Measurements from ENCODE around the gene GTF3C1. TPM values are rescaled to one million over a fixed set of nuclear protein-coding genes. Genes with fewer than 3 reads are reported as not detected.

GTF3C1 gene
- total RNA-seq, 1 donor from 2014 or later, result 106 TPM

DNA sequence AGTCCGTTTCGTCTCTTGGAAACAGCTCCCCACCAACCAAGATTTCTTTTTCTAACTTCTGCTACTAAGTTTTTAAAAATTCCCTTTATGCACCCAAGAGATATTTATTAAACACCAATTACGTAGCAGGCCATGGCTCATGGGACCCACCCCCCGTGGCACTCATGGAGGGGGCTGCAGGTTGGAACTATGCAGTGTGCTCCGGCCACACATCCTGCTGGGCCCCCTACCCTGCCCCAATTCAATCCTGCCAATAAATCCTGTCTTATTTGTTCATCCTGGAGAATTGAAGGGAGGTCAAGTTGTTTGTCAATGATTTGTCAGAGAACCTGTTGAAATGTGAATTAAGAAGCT is 99.5 kb downstream of the GTF3C1 start:
- peaks cover 8% of the 10 kb centered on the region for H3K27me3 Mint-ChIP-seq (ENCODE audit: unreplicated experiment)
- TF ChIP-seq, protein P1, sequence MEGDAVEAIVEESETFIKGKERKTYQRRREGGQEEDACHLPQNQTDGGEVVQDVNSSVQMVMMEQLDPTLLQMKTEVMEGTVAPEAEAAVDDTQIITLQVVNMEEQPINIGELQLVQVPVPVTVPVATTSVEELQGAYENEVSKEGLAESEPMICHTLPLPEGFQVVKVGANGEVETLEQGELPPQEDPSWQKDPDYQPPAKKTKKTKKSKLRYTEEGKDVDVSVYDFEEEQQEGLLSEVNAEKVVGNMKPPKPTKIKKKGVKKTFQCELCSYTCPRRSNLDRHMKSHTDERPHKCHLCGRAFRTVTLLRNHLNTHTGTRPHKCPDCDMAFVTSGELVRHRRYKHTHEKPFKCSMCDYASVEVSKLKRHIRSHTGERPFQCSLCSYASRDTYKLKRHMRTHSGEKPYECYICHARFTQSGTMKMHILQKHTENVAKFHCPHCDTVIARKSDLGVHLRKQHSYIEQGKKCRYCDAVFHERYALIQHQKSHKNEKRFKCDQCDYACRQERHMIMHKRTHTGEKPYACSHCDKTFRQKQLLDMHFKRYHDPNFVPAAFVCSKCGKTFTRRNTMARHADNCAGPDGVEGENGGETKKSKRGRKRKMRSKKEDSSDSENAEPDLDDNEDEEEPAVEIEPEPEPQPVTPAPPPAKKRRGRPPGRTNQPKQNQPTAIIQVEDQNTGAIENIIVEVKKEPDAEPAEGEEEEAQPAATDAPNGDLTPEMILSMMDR (IDR thresholded peaks at IDR 0.05; ENCODE audit: partially characterized antibody, unreplicated experiment), result no peak
- no peak overlapping the region for H3K27ac Mint-ChIP-seq (ENCODE audit: unreplicated experiment)
- peaks cover 10% of the 10 kb centered on the region for H3K9me3 Mint-ChIP-seq (ENCODE audit: unreplicated experiment)
- no peak overlapping the region for H3K4me3 Mint-ChIP-seq (ENCODE audit: unreplicated experiment)
- peaks cover 12% of the 10 kb centered on the region for H3K36me3 Mint-ChIP-seq (ENCODE audit: unreplicated experiment)
- DNase-seq, result no peak
- H3K4me1 Mint-ChIP-seq (ENCODE audit: low read depth, unreplicated experiment), result no peaks in the 10 kb centered on the region

DNA sequence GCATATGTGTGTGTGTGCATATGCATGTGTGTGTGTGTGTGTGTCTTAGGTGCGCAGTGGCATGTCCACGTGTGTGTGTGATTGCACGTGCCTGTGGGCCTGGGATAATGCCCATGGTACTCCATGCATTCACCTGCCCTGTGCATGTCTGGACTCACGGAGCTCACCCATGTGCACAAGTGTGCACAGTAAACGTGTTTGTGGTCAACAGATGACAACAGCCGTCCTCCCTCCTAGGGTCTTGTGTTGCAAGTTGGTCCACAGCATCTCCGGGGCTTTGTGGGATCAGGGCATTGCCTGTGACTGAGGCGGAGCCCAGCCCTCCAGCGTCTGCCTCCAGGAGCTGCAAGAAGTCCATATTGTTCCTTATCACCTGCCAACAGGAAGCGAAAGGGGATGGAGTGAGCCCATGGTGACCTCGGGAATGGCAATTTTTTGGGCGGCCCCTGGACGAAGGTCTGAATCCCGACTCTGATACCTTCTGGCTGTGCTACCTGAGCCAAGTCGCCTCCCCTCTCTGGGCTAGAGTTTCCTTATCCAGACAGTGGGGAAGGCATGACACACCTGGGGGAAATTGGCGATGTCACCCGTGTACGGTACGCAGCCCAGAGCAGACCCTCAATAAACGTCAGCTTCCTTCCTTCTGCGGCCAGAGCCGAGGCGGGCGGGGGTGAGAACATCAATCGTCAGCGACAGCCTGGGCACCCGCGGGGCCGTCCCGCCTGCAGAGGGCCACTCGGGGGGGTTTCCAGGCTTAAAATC is 100.1 kb downstream of the GTF3C1 start:
- Mint-ChIP-seq H3K4me1 (ENCODE audit: low read depth, unreplicated experiment) (no peaks in the 10 kb centered on the region), H3K9me3 (ENCODE audit: unreplicated experiment) (peaks cover 10% of the 10 kb centered on the region), H3K36me3 (ENCODE audit: unreplicated experiment) (peaks cover 12% of the 10 kb centered on the region), H3K4me3 (ENCODE audit: unreplicated experiment) (no peak overlapping the region), H3K27me3 (ENCODE audit: unreplicated experiment) (peaks cover 8% of the 10 kb centered on the region), H3K27ac (ENCODE audit: unreplicated experiment) (peak overlapping the region; percentile 43)
- DNase-seq, result no peak
- TF ChIP-seq, protein P1 (IDR thresholded peaks at IDR 0.05; ENCODE audit: partially characterized antibody, unreplicated experiment), result no peak

DNA sequence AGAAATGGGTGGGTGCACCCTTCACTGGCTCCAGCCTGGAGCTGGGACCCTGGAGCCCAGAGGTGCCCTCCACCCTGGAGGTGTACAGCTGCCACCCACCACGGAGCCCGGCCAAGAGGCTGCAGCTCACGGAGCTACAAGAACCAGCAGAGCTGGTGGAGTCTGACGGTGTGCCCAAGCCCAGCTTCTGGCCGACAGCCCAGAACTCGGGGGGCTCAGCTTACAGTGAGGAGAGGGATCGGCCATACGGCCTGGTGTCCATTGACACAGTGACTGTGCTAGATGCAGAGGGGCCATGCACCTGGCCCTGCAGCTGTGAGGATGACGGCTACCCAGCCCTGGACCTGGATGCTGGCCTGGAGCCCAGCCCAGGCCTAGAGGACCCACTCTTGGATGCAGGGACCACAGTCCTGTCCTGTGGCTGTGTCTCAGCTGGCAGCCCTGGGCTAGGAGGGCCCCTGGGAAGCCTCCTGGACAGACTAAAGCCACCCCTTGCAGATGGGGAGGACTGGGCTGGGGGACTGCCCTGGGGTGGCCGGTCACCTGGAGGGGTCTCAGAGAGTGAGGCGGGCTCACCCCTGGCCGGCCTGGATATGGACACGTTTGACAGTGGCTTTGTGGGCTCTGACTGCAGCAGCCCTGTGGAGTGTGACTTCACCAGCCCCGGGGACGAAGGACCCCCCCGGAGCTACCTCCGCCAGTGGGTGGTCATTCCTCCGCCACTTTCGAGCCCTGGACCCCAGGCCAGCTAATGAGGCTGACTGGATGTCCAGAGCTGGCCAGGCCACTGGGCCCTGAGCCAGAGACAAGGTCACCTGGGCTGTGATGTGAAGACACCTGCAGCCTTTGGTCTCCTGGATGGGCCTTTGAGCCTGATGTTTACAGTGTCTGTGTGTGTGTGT is 100.9 kb downstream of the GTF3C1 start:
- TF ChIP-seq, protein P1 (IDR thresholded peaks at IDR 0.05; ENCODE audit: partially characterized antibody, unreplicated experiment), result no peak
- Mint-ChIP-seq H3K4me1 (ENCODE audit: low read depth, unreplicated experiment) (no peaks in the 10 kb centered on the region), H3K36me3 (ENCODE audit: unreplicated experiment) (peaks cover 16% of the 10 kb centered on the region), H3K9me3 (ENCODE audit: unreplicated experiment) (peaks cover 10% of the 10 kb centered on the region), H3K27me3 (ENCODE audit: unreplicated experiment) (peaks cover 8% of the 10 kb centered on the region), H3K4me3 (ENCODE audit: unreplicated experiment) (no peak overlapping the region), H3K27ac (ENCODE audit: unreplicated experiment) (no peak overlapping the region)
- DNase-seq, result no peak

DNA sequence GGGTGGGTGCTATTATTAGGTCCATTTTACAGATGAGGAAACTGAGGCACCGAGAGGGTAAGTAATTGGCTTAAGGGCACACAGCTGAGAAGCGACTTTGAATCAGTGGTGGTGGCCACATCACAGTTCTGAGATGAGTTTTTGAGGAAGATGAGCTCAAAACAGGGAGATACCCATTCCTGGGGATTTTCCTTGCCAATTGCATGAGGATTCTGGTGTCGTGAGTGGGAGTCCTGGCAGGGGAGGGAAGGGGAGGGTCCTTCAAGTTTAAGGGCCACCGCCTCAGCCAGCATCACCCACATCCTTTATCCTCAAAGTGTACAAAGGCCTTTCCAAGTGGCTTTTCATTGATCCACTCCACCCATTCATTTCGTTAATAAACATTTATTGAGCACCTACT is 102.4 kb downstream of the GTF3C1 start:
- Mint-ChIP-seq H3K36me3 (ENCODE audit: unreplicated experiment) (peaks cover 20% of the 10 kb centered on the region), H3K4me1 (ENCODE audit: low read depth, unreplicated experiment) (no peaks in the 10 kb centered on the region), H3K4me3 (ENCODE audit: unreplicated experiment) (no peak overlapping the region), H3K27ac (ENCODE audit: unreplicated experiment) (no peak overlapping the region), H3K27me3 (ENCODE audit: unreplicated experiment) (peaks cover 4% of the 10 kb centered on the region), H3K9me3 (ENCODE audit: unreplicated experiment) (peaks cover 5% of the 10 kb centered on the region)
- no peak for DNase-seq
- TF ChIP-seq, protein P1 (IDR thresholded peaks at IDR 0.05; ENCODE audit: partially characterized antibody, unreplicated experiment), result no peak

DNA sequence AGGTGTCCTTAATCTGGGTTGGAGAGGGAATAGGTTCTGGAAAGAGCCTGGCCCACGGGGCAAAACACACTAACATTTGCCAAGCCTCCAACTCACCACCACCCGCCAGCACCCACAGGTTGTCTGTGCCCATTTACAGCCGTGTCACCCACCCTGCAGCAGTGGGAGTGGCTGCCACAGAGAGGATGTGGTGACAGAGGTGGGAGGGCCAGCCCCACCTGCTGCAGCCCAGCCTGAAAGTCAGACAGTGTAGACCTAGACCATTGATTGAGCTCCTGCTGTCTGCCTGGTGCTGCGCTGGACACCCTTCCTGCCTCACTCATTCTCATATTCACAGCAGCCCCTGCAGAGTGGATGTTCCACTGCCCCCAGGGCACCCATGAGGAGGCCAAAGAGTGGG is 103.0 kb downstream of the GTF3C1 start:
- TF ChIP-seq, protein P1 (IDR thresholded peaks at IDR 0.05; ENCODE audit: partially characterized antibody, unreplicated experiment), result no peak
- H3K4me1 Mint-ChIP-seq (ENCODE audit: low read depth, unreplicated experiment), result no peaks in the 10 kb centered on the region
- H3K9me3 Mint-ChIP-seq (ENCODE audit: unreplicated experiment), result peaks cover 5% of the 10 kb centered on the region
- H3K36me3 Mint-ChIP-seq (ENCODE audit: unreplicated experiment), result peaks cover 20% of the 10 kb centered on the region
- no peak for DNase-seq
- peaks cover 3% of the 10 kb centered on the region for H3K27me3 Mint-ChIP-seq (ENCODE audit: unreplicated experiment)
- H3K4me3 Mint-ChIP-seq (ENCODE audit: unreplicated experiment), result no peak overlapping the region
- no peak overlapping the region for H3K27ac Mint-ChIP-seq (ENCODE audit: unreplicated experiment)
